SK-N-SH treated with all-trans-retinoic acid at 6 μM for 48 hours (cell line): ENCODE measurements around the gene CPXM2.

Experiments
- ATAC-seq: fragments of 200-7000 bp; cut with Tn5 transposase; 3 replicates; pipeline ENCODE4 v1.9.1; 2020; ENCODE audit warnings: mild to moderate bottlenecking, moderate library complexity
- ARNTL ChIP-seq: fragments of 450-650 bp; formaldehyde crosslinking; IDR thresholded peaks from 2 replicates; pipeline ENCODE4 v1.5.0; 2020; ENCODE audit warnings: low read depth, mild to moderate bottlenecking, moderate library complexity, borderline replicate concordance
- BACH2 ChIP-seq: fragments of 250-450 bp; sonication (Bioruptor Pico); IDR thresholded peaks from 2 replicates; pipeline ENCODE4 v1.9.0; 2021; ENCODE audit warnings: mild to moderate bottlenecking, borderline replicate concordance
- CREB5 ChIP-seq: fragments of 250-450 bp; sonication (Bioruptor Pico); IDR thresholded peaks from 2 replicates; pipeline ENCODE4 v1.5.1; 2020; ENCODE audit warnings: low read depth, mild to moderate bottlenecking, moderate library complexity
- CSDC2 ChIP-seq: fragments of 250-450 bp; sonication (Bioruptor Pico); IDR thresholded peaks from 2 replicates; pipeline ENCODE4 v1.5.0; 2020; ENCODE audit warnings: mild to moderate bottlenecking, moderate library complexity
- CSRNP3 ChIP-seq: fragments of 250-450 bp; sonication (Bioruptor Pico); IDR thresholded peaks from 2 replicates; pipeline ENCODE4 v1.5.1; 2021; ENCODE audit warnings: mild to moderate bottlenecking, moderate library complexity
- ESRRG ChIP-seq: fragments of 250-450 bp; sonication (Bioruptor Pico); IDR thresholded peaks from 2 replicates; pipeline ENCODE4 v1.6.1; 2021; ENCODE audit warnings: mild to moderate bottlenecking
- GLIS3 ChIP-seq: fragments of 250-450 bp; sonication (Bioruptor Pico); IDR thresholded peaks from 2 replicates; pipeline ENCODE4 v1.5.0; 2020; ENCODE audit warnings: mild to moderate bottlenecking, moderate library complexity
- ISL1 ChIP-seq: fragments of 250-450 bp; sonication (Bioruptor Pico); IDR thresholded peaks from 2 replicates; pipeline ENCODE4 v2.1.2; 2022; ENCODE audit warnings: mild to moderate bottlenecking, moderate library complexity
- OSR1 ChIP-seq: fragments of 250-450 bp; sonication (Bioruptor Pico); IDR thresholded peaks from 2 replicates; pipeline ENCODE4 v1.8.0; 2022; ENCODE audit warnings: moderate library complexity, mild to moderate bottlenecking, inconsistent platforms
- PATZ1 ChIP-seq: fragments of 250-450 bp; sonication (Bioruptor Pico); IDR thresholded peaks from 2 replicates; pipeline ENCODE4 v1.8.0; 2020; ENCODE audit warnings: mild to moderate bottlenecking, moderate library complexity, borderline replicate concordance
- POU6F1 ChIP-seq: fragments of 250-450 bp; sonication (Bioruptor Pico); IDR thresholded peaks from 2 replicates; pipeline ENCODE4 v1.8.0; 2021; ENCODE audit warnings: low read depth, mild to moderate bottlenecking, moderate library complexity, borderline replicate concordance
- PPARA ChIP-seq: fragments of 250-450 bp; sonication (Bioruptor Pico); IDR thresholded peaks from 2 replicates; pipeline ENCODE4 v1.5.0; 2020; ENCODE audit warnings: mild to moderate bottlenecking, borderline replicate concordance
- SNAI2 ChIP-seq: fragments of 250-450 bp; sonication (Bioruptor Pico); IDR thresholded peaks from 2 replicates; pipeline ENCODE4 v1.5.0; 2020; ENCODE audit warnings: mild to moderate bottlenecking, moderate library complexity
- TCF4 ChIP-seq: fragments of 250-450 bp; sonication (Bioruptor Pico); IDR thresholded peaks from 2 replicates; pipeline ENCODE4 v1.8.0; 2021; ENCODE audit warnings: mild to moderate bottlenecking, moderate library complexity, borderline replicate concordance
- TOX ChIP-seq: fragments of 250-450 bp; sonication (Bioruptor Pico); IDR thresholded peaks from 2 replicates; pipeline ENCODE4 v1.8.0; 2021; ENCODE audit warnings: mild to moderate bottlenecking, moderate library complexity, borderline replicate concordance
- ZC3H10 ChIP-seq: fragments of 250-450 bp; sonication (Bioruptor Pico); IDR thresholded peaks from 2 replicates; pipeline ENCODE4 v1.5.1; 2021; ENCODE audit warnings: mild to moderate bottlenecking, moderate library complexity
- ZFP3 ChIP-seq: fragments of 250-450 bp; sonication (Bioruptor Pico); IDR thresholded peaks from 2 replicates; pipeline ENCODE4 v1.5.0; 2020; ENCODE audit warnings: mild to moderate bottlenecking, moderate library complexity
- ZFP30 ChIP-seq: fragments of 450-650 bp; formaldehyde crosslinking; IDR thresholded peaks from 2 replicates; pipeline ENCODE4 v1.5.0; 2022; ENCODE audit warnings: mild to moderate bottlenecking, moderate library complexity
- ZNF565 ChIP-seq: fragments of 450-650 bp; formaldehyde crosslinking; conservative IDR thresholded peaks from 2 replicates; pipeline ENCODE4 v1.5.0; 2020; ENCODE audit warnings: low read depth, mild to moderate bottlenecking, moderate library complexity
- ZNF70 ChIP-seq: fragments of 450-650 bp; formaldehyde crosslinking; IDR thresholded peaks from 2 replicates; pipeline ENCODE4 v1.5.0; 2020; ENCODE audit warnings: mild to moderate bottlenecking, moderate library complexity
- ZNF8 ChIP-seq: fragments of 450-650 bp; formaldehyde crosslinking; IDR thresholded peaks from 2 replicates; pipeline ENCODE4 v1.5.0; 2020; ENCODE audit warnings: mild to moderate bottlenecking, moderate library complexity
- TF ChIP-seq, protein P1 (sequence below): fragments of 250-450 bp; sonication (Bioruptor Pico); IDR thresholded peaks from 2 replicates; pipeline ENCODE4 v1.5.0; 2020; ENCODE audit warnings: mild to moderate bottlenecking, moderate library complexity

CPXM2 gene

GRCh38 chr10:123788981-123789380, 102.6 kb downstream of the CPXM2 start:
- ATAC-seq = no peak
- TF ChIP-seq, protein P1, sequence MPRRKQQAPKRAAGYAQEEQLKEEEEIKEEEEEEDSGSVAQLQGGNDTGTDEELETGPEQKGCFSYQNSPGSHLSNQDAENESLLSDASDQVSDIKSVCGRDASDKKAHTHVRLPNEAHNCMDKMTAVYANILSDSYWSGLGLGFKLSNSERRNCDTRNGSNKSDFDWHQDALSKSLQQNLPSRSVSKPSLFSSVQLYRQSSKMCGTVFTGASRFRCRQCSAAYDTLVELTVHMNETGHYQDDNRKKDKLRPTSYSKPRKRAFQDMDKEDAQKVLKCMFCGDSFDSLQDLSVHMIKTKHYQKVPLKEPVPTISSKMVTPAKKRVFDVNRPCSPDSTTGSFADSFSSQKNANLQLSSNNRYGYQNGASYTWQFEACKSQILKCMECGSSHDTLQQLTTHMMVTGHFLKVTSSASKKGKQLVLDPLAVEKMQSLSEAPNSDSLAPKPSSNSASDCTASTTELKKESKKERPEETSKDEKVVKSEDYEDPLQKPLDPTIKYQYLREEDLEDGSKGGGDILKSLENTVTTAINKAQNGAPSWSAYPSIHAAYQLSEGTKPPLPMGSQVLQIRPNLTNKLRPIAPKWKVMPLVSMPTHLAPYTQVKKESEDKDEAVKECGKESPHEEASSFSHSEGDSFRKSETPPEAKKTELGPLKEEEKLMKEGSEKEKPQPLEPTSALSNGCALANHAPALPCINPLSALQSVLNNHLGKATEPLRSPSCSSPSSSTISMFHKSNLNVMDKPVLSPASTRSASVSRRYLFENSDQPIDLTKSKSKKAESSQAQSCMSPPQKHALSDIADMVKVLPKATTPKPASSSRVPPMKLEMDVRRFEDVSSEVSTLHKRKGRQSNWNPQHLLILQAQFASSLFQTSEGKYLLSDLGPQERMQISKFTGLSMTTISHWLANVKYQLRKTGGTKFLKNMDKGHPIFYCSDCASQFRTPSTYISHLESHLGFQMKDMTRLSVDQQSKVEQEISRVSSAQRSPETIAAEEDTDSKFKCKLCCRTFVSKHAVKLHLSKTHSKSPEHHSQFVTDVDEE (CRISPR knock-in tag) = no peak
- TF ChIP-seq ZNF70 (CRISPR knock-in tag) (no peak), BACH2 (no peak), ZFP30 (CRISPR knock-in tag) (no peak), CSRNP3 (CRISPR knock-in tag) (no peak), SNAI2 (CRISPR knock-in tag) (no peak), ZNF565 (no peak), CREB5 (CRISPR knock-in tag) (no peak), PATZ1 (CRISPR knock-in tag) (no peak), CSDC2 (CRISPR knock-in tag) (no peak), TCF4 (no peak), ZC3H10 (CRISPR knock-in tag) (no peak), ISL1 (CRISPR knock-in tag) (no peak), TOX (CRISPR knock-in tag) (no peak), POU6F1 (no peak), ESRRG (CRISPR knock-in tag) (no peak), GLIS3 (CRISPR knock-in tag) (no peak)

- no peak for ATAC-seq
- no peak for TF ChIP-seq CSDC2 (CRISPR knock-in tag)
- TF ChIP-seq, protein P1 (CRISPR knock-in tag) = no peak
- TF ChIP-seq ZNF8 (CRISPR knock-in tag) = no peak
- no peak for TF ChIP-seq OSR1
- no peak for TF ChIP-seq CREB5 (CRISPR knock-in tag)
- no peak for TF ChIP-seq SNAI2 (CRISPR knock-in tag)
- no peak for TF ChIP-seq PPARA
- no peak for TF ChIP-seq CSRNP3 (CRISPR knock-in tag)
- TF ChIP-seq ISL1 (CRISPR knock-in tag) = no peak
- TF ChIP-seq ZC3H10 (CRISPR knock-in tag) = no peak
- TF ChIP-seq ESRRG (CRISPR knock-in tag) = no peak
- TF ChIP-seq ZFP3 (CRISPR knock-in tag) = no peak
- no peak for TF ChIP-seq TCF4
- TF ChIP-seq GLIS3 (CRISPR knock-in tag) = no peak
- TF ChIP-seq ZNF70 (CRISPR knock-in tag) = no peak
- no peak for TF ChIP-seq ARNTL
- no peak for TF ChIP-seq POU6F1
- TF ChIP-seq BACH2 = no peak
These were observed 104.0 kb downstream of the CPXM2 start for GRCh38 chr10:123787566-123787965.
